Measurements from ENCODE around the gene GRM5. TPM values are rescaled to one million over a fixed set of nuclear protein-coding genes. Genes with fewer than 3 reads are reported as not detected.
"Not testable (repeated sequence)": the region's sequence is repeated elsewhere in the genome, so short reads cannot be mapped to it uniquely, and the experiment has no call there.

GRM5 gene
- total RNA-seq, 1 donor from 2014 or later, result 0.06 TPM

- DNase-seq (ENCODE audit: low spot score), result not testable (repeated sequence)
Measured at GRCh38 chr11:88838139-88838538, 227.6 kb downstream of the GRM5 start.

GRCh38 chr11:88835709-88836108, 230.1 kb downstream of the GRM5 start:
- not testable (repeated sequence) for DNase-seq (ENCODE audit: low spot score)

DNA sequence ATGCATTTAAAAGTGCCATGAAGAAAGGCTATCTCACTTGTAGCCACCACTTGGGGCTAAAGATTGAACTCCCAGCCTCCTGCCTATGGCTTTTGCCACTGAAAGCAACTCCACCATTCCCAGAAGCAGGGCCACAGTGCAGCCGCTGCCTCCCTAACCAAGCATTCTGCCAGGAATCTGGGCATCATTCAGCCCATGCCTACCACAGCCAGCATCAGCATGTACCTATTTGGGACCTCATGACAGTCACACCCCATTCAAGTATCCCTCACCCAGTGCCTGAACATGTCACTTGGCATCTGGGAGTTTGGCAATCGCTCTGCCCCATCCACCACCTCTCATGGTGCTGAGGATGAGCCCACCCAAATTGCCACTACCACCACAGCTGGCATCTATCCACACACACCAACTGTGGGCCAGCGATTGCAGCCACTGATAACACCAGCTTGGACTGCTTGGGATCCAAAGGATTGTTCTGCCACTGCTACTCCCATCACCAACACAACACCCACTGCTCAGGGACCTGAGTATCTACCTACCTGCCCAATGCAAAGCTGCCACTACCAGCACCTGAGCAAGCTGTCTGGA, 234.4 kb downstream of the GRM5 start:
- no peak for DNase-seq (ENCODE audit: low spot score)

DNA sequence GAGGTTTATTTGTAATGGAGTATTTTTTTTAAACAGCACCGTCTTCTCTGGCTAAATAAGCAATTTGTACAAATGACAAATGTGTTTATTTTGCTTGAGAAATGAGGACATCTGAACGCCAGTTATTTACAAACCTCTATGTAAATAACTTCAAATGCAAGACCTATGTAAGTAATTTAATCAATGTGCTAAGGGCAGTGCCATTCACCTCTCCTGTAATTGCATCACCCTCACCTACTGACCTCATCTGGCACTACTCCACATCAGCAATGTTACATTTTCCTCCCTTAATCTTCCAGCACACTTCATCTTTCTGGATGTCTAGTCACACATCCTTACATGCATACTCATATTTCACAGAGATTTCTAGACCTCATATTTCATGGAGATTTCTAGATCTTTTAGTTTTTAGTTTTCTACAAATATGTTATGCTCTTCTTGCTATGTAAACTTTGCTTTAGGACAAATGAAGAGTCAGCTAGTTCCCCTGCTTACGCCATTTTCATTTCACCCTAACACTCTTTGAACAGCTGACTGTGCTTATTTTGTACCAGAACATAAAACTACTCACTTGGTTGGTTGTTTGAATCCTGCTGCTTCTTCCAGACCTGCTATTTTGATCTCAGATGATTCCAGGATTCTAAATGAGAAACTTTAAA, 238.6 kb downstream of the GRM5 start:
- no peak for DNase-seq (ENCODE audit: low spot score)

GRCh38 chr11:88819616-88820015, 246.2 kb downstream of the GRM5 start:
- DNase-seq (ENCODE audit: low spot score), result no peak

- no peak for DNase-seq (ENCODE audit: low spot score)
Measured at GRCh38 chr11:88818978-88819377, 246.8 kb downstream of the GRM5 start.

GRCh38 chr11:88815505-88815904, 250.3 kb downstream of the GRM5 start:
- DNase-seq (ENCODE audit: low spot score), result no peak

DNA sequence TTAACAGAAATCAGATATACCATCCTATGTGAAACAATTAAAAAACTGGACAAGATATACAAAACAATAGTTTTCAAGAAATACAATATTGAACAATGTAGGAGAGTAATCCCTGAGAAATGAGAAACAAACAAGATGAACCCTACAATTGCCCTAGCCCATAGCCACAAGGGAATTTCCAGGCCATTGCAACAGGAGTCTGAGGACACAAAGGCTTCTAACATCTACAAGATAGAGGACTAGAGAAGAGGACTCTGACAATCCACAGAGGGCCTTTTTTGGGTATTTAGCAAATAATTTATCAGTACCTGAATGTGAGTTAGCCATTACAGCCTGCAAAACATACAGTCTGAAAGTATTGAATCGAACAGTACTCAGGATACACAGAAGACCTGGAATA, 251.7 kb downstream of the GRM5 start:
- no peak for DNase-seq (ENCODE audit: low spot score)

- no peak for DNase-seq (ENCODE audit: low spot score)
Measured at GRCh38 chr11:88813233-88813915, 252.4 kb downstream of the GRM5 start.

DNA sequence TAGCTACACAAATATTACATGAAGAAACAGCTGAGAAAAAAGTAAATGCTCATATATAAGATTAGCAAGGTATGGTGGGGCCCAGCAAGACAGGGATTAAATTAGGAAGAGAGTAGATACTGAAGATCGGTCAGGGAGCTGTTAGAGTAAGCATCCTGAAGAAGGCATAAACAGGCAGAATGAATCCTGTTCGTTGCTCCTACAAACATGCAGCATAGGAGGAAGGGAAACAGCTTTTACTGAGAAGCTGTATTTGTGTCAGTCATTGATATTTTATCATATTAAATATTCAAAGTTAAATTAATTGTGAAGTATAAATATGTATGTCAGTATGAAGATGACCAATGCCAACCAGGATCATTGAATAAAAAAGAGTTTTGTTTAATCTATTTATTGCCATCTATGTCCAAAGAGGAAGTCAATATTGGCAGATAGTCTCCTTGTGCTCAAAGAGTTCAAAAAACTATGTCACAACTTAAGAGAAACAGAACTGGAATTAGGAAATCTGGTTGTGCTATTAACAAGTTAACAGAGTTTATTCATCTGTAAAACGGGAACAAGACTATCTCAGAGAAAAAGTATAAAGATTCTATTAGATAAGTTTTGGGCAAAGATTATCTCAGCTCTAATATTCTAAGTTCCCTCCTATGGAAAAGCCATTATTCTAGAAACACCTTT, 255.2 kb downstream of the GRM5 start:
- no peak for DNase-seq (ENCODE audit: low spot score)

GRCh38 chr11:88809126-88809525, 256.7 kb downstream of the GRM5 start:
- DNase-seq (ENCODE audit: low spot score), result no peak

GRCh38 chr11:88807349-88807748, 258.4 kb downstream of the GRM5 start:
- DNase-seq (ENCODE audit: low spot score), result no peak

- DNase-seq (ENCODE audit: low spot score), result no peak
Measured at GRCh38 chr11:88806410-88806809, 259.4 kb downstream of the GRM5 start.

DNA sequence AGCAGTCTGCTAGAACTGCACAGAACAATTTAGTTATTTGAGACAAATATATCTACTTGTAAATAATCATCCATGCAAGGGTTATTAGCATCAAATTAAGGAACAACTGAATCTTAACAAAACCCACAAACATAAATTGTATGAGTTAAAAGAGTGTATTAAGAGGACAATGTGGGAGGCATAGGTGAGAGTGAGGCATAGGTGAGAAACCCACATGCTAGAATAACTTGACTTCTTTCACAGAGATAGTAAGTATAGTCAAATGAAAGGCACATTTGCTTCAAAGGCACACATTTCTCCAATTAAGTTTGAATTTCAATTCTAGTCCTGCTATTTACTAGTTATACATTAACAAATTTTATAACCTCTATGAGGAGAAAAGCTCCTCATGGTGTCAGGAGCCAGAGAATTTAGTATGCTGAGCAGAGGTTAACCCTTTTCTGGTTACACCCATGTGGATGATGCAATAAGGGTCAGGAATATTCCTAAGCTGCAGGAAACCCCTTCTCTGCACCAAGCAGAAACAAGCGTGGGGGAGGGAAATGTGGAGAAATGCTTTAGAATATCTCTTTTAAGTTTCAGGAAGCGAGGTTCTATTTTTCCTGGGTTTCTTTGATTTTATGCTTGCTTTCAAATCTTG, 264.2 kb downstream of the GRM5 start:
- no peak for DNase-seq (ENCODE audit: low spot score)

DNA sequence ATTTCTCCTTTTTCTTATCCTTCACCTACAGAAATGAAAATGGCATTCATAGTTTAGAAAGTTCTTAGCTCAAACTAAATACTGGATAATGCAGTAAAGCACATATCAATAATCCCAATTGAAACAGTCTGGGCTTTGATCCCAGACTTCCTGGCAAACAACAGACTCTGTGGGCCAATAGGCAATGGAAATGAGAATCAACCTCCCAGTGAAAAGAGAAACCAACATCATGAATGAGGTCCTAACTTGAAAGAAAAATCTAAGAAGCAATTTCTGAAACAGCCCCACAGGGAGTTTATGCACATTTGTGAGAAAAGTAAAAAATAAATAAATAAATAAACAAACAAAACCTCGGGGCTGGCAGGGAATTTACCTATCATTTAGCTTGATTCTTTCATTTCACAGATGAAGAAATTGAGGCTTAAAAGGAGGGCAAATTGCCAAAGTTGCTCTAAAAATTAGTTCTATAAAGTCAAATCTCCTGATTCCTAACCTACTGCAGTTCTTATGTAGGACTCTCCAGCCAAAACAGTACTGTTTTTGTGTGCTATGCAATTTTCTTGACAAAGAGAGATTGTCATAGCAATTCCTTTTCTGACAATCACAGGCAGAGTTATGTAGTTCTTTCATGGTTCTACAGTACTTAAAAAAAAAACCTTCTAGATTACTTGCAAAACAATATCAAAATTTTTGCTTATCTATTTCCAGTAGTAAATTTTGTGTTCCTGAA, 265.8 kb downstream of the GRM5 start:
- DNase-seq (ENCODE audit: low spot score), result no peak

DNA sequence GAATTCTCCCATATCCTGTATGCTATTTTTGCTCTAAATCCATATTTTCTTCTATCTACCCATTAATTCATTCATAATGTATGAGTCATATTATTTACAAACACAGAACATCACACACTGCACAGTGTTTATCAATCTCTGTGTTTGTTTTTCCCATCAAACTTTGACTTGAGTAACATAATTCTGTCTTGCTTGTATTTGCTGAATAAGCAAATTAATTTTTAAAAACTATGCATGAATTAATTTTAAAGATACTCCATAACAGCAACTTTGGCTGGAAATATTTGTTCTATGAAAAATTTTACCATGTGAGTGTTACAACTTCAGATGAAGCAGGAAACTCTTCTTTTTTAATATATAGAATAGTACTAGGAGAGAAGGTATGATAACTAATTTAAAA, 275.6 kb downstream of the GRM5 start:
- DNase-seq (ENCODE audit: low spot score), result no peak

- DNase-seq (ENCODE audit: low spot score), result no peak
Measured at GRCh38 chr11:88779577-88779976, 286.2 kb downstream of the GRM5 start.

DNA sequence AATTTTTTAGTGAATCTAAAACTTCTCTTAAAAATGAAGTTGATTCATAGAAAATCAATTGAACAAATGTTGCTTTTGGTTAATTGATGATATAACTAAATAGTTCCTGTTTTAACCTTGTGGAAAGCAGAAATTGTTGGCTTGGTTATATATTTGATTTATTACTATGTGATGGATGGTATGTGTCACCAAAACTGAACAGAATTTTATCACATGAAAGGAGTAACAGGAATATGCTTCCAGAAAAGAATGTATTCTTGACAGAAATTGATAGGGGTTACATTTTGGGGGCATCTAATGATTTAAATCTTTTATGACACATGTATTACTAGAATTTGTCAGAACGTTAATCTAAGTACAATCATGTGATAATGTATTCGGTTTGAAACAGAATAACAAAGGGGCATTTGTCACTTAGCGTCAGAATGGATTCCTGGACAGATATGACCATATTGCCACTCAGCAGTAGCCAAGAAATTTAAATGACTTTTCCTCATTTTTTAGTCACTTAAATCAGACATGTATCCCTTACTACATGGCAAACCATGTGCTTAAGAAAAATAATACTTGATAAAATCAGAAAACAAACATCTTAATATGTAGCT, 295.2 kb downstream of the GRM5 start:
- no peak for DNase-seq (ENCODE audit: low spot score)

DNA sequence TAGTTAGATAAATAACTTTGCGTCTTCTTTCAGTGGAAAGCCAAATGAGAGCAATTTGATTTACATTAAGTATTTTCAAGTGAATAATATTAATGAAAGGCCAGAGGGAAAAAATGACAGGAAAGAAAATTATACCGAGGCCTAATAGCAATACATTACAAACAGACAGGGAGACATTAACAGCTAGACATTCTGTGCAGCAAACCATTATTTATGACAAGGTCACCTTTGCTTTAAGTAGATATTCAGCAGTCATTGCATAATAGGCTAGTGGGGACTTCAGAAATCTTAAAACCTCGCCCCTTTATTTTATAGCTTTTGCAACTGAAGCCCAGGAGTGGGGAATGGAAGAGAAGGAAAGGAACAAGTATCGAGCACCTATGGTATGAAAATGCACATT, 321.6 kb downstream of the GRM5 start:
- DNase-seq (ENCODE audit: low spot score), result no peak

GRCh38 chr11:88739524-88739923, 326.3 kb downstream of the GRM5 start:
- DNase-seq (ENCODE audit: low spot score), result no peak

DNA sequence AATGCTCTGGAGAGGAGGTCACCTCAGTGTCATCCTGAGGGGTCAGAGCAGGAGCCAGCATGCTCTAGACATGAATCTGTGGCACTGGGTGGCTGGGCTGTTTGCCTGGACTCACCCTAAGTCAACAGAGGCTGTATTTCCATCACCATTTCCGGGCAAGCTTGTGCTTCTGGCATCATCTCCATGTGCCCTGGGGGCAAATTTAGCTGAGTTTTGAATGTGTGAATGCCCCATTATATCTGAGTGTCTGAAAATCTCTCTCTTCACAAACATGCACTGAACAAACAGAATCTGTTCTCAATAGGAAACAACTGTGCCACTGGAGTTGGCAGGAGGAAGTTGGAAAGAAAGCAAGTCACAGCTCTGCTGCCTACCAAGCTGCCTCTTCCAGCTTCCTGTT, 356.2 kb downstream of the GRM5 start:
- peak; percentile 47 for DNase-seq (ENCODE audit: low spot score)

Data from mucosa of gallbladder (tissue), 1 donor.